ENCODE data around the gene AZGP1.
"Not testable (repeated sequence)": the region's sequence is repeated elsewhere in the genome, so short reads cannot be mapped to it uniquely, and the experiment has no call there.

Gene AZGP1

GRCh38 chr7:100017300-100017699, 41.5 kb upstream of the AZGP1 start:
- no peak for DNase-seq (ENCODE audit: extremely low read depth, low read depth)
- TF ChIP-seq CTCF (IDR thresholded peaks at IDR 0.05; ENCODE audit: low read depth, low read length): no peak

- DNase-seq (ENCODE audit: extremely low read depth, low read depth): no peak
- TF ChIP-seq CTCF (IDR thresholded peaks at IDR 0.05; ENCODE audit: low read depth, low read length): no peak
Observed at GRCh38 chr7:100016215-100016901, 40.5 kb upstream of the AZGP1 start.

GRCh38 chr7:100015232-100016214, 39.7 kb upstream of the AZGP1 start, which contains the start of gene ZKSCAN1:
Gene ZKSCAN1 (plus strand): TSS chr7:100015596. CDS start chr7:100023507, 7,911 bp downstream.
- peak; percentile 82 for DNase-seq (ENCODE audit: extremely low read depth, low read depth)
- no peak for TF ChIP-seq CTCF (IDR thresholded peaks at IDR 0.05; ENCODE audit: low read depth, low read length)

GRCh38 chr7:100013328-100013676, 37.5 kb upstream of the AZGP1 start:
- no peak for TF ChIP-seq CTCF (IDR thresholded peaks at IDR 0.05; ENCODE audit: low read depth, low read length)
- DNase-seq (ENCODE audit: extremely low read depth, low read depth): no peak

- not testable (repeated sequence) for DNase-seq (ENCODE audit: extremely low read depth, low read depth)
Observed at GRCh38 chr7:100012385-100013327, 36.8 kb upstream of the AZGP1 start.

- DNase-seq (ENCODE audit: extremely low read depth, low read depth): no peak
- no peak for TF ChIP-seq CTCF (IDR thresholded peaks at IDR 0.05; ENCODE audit: low read depth, low read length)
Observed at GRCh38 chr7:100011516-100011915, 35.7 kb upstream of the AZGP1 start.

- DNase-seq (ENCODE audit: extremely low read depth, low read depth): no peak
- no peak for TF ChIP-seq CTCF (IDR thresholded peaks at IDR 0.05; ENCODE audit: low read depth, low read length)
Observed at GRCh38 chr7:100010901-100011300, 35.1 kb upstream of the AZGP1 start.

GRCh38 chr7:100009952-100010351, 34.1 kb upstream of the AZGP1 start:
- DNase-seq (ENCODE audit: extremely low read depth, low read depth): not testable (repeated sequence)
